Panc1 (cell line): ENCODE results near the gene PCDHGA2.

Experiments
- CTCF ChIP-seq: fragments of 450-650 bp; IDR thresholded peaks from 2 replicates; pipeline ENCODE4 v1.5.1; 2017; ENCODE audit warnings: mild to moderate bottlenecking
- POLR2AphosphoS5 ChIP-seq: IDR thresholded peaks from 2 replicates; pipeline ENCODE4 v1.6.1; 2012; ENCODE audit warnings: mild to moderate bottlenecking, low read depth, low read length, moderate library complexity

- TF ChIP-seq CTCF (no peak), POLR2AphosphoS5 (no peak)
These were observed 27.7 kb downstream of the PCDHGA2 start for GRCh38 chr5:141366016-141366896.
